Tibial nerve (tissue), 3 donors: ENCODE results near the gene ALDH7A1.
A peak's percentile ranks its signal among the peaks of the same experiment; 100 is the strongest.

Source experiments
- CTCF ChIP-seq, 5 experiments: fragments of 200-600 bp in 3 of 5; fragments of 450-650 bp in 2 of 5; sonication (generic) in 3 of 5; IDR thresholded peaks; one replicate each; pipeline ENCODE4 v1.5.1; 2016 to 2019; ENCODE audit warnings: antibody characterized with exemption in 5 of 5, mild to moderate bottlenecking in 3 of 5, moderate library complexity in 2 of 5
- POLR2A ChIP-seq, 2 donors: fragments of 450-650 bp; IDR thresholded peaks; one replicate each; pipeline ENCODE4 v1.6.1; 2017; ENCODE audit warnings: antibody characterized with exemption in 2 of 2, mild to moderate bottlenecking in 2 of 2, moderate library complexity in 2 of 2

GRCh38 chr5:126490167-126490940 is 104.7 kb downstream of the ALDH7A1 start:
- TF ChIP-seq CTCF (IDR thresholded peaks at IDR 0.05) (peak in 1 of 5 experiments; percentile 14), POLR2A (IDR thresholded peaks at IDR 0.05) (no peak)
